HEK293 (cell line): ENCODE data around the gene DUSP19.

Experiments used
- CTCF ChIA-PET: fragments of 350-600 bp; formaldehyde crosslinking; extraction: SDS; loops from one replicate; lab custom pipeline; 2021; ENCODE audit warnings: antibody characterized with exemption; lab: Yijun Ruan, JAX
- POLR2A ChIA-PET: fragments of 300-600 bp; formaldehyde crosslinking; extraction: SDS; loops from one replicate; lab custom pipeline; 2020; ENCODE audit warnings: antibody characterized with exemption, inconsistent platforms; lab: Yijun Ruan, JAX
- H3K27ac ChIP-seq: fragments of 200-500 bp; sonication (Bioruptor generic); 2 replicates; pipeline ENCODE4 v1.5.1; 2014; ENCODE audit warnings: low read depth, low read length, control low read depth, inconsistent platforms; ENCODE audit errors: extremely low read depth
- H3K36me3 ChIP-seq, 2 experiments: fragments of 200-500 bp in 1 of 2; sonication (Bioruptor generic) in 1 of 2; 1 replicate in 1 of 2; 2 replicates in 1 of 2; pipeline ENCODE4 v1.5.1; 2014 to 2017; ENCODE audit warnings: inconsistent platforms in 2 of 2, low read length in 2 of 2; ENCODE audit not compliant: control insufficient read depth in 2 of 2, insufficient read depth in 1 of 2
- H3K4me1 ChIP-seq: fragments of 200-500 bp; sonication (Bioruptor generic); 2 replicates; pipeline ENCODE4 v1.5.1; 2014; ENCODE audit warnings: mild to moderate bottlenecking, low read length, inconsistent platforms; ENCODE audit not compliant: control insufficient read depth, insufficient read depth
- H3K4me3 ChIP-seq: 2 replicates; pipeline ENCODE4 v1.5.1; 2011; ENCODE audit warnings: low read depth, mild to moderate bottlenecking, control low read depth, low read length, moderate library complexity
- H3K9me3 ChIP-seq: fragments of 200-500 bp; sonication (Bioruptor generic); 2 replicates; pipeline ENCODE4 v1.5.1; 2014; ENCODE audit warnings: low read depth, low read length, inconsistent platforms; ENCODE audit not compliant: control insufficient read depth, insufficient read depth
- HOXC10 ChIP-seq: sonication (generic); formaldehyde crosslinking; IDR thresholded peaks from 2 replicates; pipeline ENCODE4 v1.8.1; 2023; ENCODE audit warnings: mild to moderate bottlenecking, missing genetic modification reagents
- HOXD13 ChIP-seq: sonication (generic); formaldehyde crosslinking; IDR thresholded peaks from 2 replicates; pipeline ENCODE4 v1.8.0; 2022; ENCODE audit warnings: missing genetic modification reagents, borderline replicate concordance
- IKZF3 ChIP-seq: fragments of 450-650 bp; IDR thresholded peaks from 2 replicates; pipeline ENCODE4 v1.5.0; 2018; ENCODE audit warnings: missing biosample characterization, mild to moderate bottlenecking, missing genetic modification characterization, moderate library complexity
- PRDM2 ChIP-seq: fragments of 450-650 bp; formaldehyde crosslinking; IDR thresholded peaks from 2 replicates; pipeline ENCODE4 v1.5.1; 2016; ENCODE audit warnings: missing biosample characterization, missing genetic modification characterization, borderline replicate concordance
- TCF7L2 ChIP-seq: IDR thresholded peaks from 2 replicates; pipeline ENCODE4 v1.6.1; 2011; ENCODE audit warnings: low read depth, mild to moderate bottlenecking, inconsistent platforms, low read length, moderate library complexity, borderline replicate concordance
- ZBTB26 ChIP-seq: fragments of 450-650 bp; formaldehyde crosslinking; optimal IDR thresholded peaks from 2 replicates; pipeline ENCODE3; 2016; ENCODE audit warnings: missing biosample characterization, mild to moderate bottlenecking, missing genetic modification characterization
- ZFP37 ChIP-seq: fragments of 450-650 bp; formaldehyde crosslinking; IDR thresholded peaks from 2 replicates; pipeline ENCODE4 v1.5.1; 2016; ENCODE audit warnings: missing biosample characterization, missing genetic modification characterization
- ZFP69B ChIP-seq: fragments of 450-650 bp; formaldehyde crosslinking; IDR thresholded peaks from 2 replicates; pipeline ENCODE4 v1.5.1; 2016; ENCODE audit warnings: missing biosample characterization, missing genetic modification characterization
- ZNF114 ChIP-seq: fragments of 450-650 bp; formaldehyde crosslinking; IDR thresholded peaks from 2 replicates; pipeline ENCODE4 v1.5.0; 2017; ENCODE audit warnings: missing biosample characterization, missing genetic modification characterization
- ZNF174 ChIP-seq: fragments of 450-650 bp; formaldehyde crosslinking; IDR thresholded peaks from 2 replicates; pipeline ENCODE4 v1.5.0; 2017; ENCODE audit warnings: missing biosample characterization, mild to moderate bottlenecking, missing genetic modification characterization
- ZNF530 ChIP-seq: fragments of 450-650 bp; formaldehyde crosslinking; IDR thresholded peaks from 2 replicates; pipeline ENCODE4 v1.5.1; 2016; ENCODE audit warnings: low read depth, missing biosample characterization, missing genetic modification characterization
- ZNF561 ChIP-seq: fragments of 450-650 bp; IDR thresholded peaks from 2 replicates; pipeline ENCODE4 v1.5.1; 2018; ENCODE audit warnings: missing biosample characterization, missing genetic modification characterization, borderline replicate concordance
- ZNF660 ChIP-seq: fragments of 450-650 bp; IDR thresholded peaks from 2 replicates; pipeline ENCODE4 v1.5.1; 2018; ENCODE audit warnings: missing biosample characterization, mild to moderate bottlenecking, missing genetic modification characterization
- TF ChIP-seq, protein P1 (sequence below): fragments of 450-650 bp; formaldehyde crosslinking; IDR thresholded peaks from 2 replicates; pipeline ENCODE4 v1.5.1; 2017; ENCODE audit warnings: missing biosample characterization, missing genetic modification characterization
- TF ChIP-seq, protein P2 (sequence below): fragments of 450-650 bp; formaldehyde crosslinking; IDR thresholded peaks from 2 replicates; pipeline ENCODE4 v1.5.1; 2017; ENCODE audit warnings: missing biosample characterization, missing genetic modification characterization
- TF ChIP-seq, protein P3 (sequence below): fragments of 450-650 bp; formaldehyde crosslinking; IDR thresholded peaks from 2 replicates; pipeline ENCODE4 v1.5.1; 2016; ENCODE audit warnings: missing biosample characterization, missing genetic modification characterization
- TF ChIP-seq, protein P4 (sequence below): fragments of 450-650 bp; IDR thresholded peaks from 2 replicates; pipeline ENCODE4 v1.5.1; 2018; ENCODE audit warnings: missing biosample characterization, mild to moderate bottlenecking, missing genetic modification characterization

The DUSP19 gene

GRCh38 chr2:183037074-183037552 lies 41.4 kb upstream of the DUSP19 start (continued):
- no peak for TF ChIP-seq IKZF3 (tag by site-specific recombination)
- TF ChIP-seq, protein P1, sequence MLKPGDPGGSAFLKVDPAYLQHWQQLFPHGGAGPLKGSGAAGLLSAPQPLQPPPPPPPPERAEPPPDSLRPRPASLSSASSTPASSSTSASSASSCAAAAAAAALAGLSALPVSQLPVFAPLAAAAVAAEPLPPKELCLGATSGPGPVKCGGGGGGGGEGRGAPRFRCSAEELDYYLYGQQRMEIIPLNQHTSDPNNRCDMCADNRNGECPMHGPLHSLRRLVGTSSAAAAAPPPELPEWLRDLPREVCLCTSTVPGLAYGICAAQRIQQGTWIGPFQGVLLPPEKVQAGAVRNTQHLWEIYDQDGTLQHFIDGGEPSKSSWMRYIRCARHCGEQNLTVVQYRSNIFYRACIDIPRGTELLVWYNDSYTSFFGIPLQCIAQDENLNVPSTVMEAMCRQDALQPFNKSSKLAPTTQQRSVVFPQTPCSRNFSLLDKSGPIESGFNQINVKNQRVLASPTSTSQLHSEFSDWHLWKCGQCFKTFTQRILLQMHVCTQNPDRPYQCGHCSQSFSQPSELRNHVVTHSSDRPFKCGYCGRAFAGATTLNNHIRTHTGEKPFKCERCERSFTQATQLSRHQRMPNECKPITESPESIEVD (tag by site-specific recombination), result peak; percentile 50
- TF ChIP-seq, protein P2, sequence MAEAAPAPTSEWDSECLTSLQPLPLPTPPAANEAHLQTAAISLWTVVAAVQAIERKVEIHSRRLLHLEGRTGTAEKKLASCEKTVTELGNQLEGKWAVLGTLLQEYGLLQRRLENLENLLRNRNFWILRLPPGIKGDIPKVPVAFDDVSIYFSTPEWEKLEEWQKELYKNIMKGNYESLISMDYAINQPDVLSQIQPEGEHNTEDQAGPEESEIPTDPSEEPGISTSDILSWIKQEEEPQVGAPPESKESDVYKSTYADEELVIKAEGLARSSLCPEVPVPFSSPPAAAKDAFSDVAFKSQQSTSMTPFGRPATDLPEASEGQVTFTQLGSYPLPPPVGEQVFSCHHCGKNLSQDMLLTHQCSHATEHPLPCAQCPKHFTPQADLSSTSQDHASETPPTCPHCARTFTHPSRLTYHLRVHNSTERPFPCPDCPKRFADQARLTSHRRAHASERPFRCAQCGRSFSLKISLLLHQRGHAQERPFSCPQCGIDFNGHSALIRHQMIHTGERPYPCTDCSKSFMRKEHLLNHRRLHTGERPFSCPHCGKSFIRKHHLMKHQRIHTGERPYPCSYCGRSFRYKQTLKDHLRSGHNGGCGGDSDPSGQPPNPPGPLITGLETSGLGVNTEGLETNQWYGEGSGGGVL, result peak; percentile 71; the same call in 1 of the 2 replicates

- POLR2A ChIA-PET, result interaction anchor here (0.9 kb wide), 1 partner anchor 28 kb away, joined by 4 read pairs; no protein-coding TSS in a partner anchor
- CTCF ChIA-PET, result interaction anchor here (1.0 kb wide), 1 partner anchor 12 kb away, joined by 4 read pairs; no protein-coding TSS in a partner anchor
- Histone ChIP-seq H3K36me3 (no peaks in the 10 kb centered on the region), H3K4me3 (peak overlapping the region; percentile 91), H3K4me1 (0 out of 2 replicates have a peak, but pooled peaks cover 3% of the 10 kb centered on the region), H3K27ac (peak overlapping the region; percentile 95), H3K9me3 (no peaks in the 10 kb centered on the region)
- TF ChIP-seq ZFP37 (no peak), ZNF530 (tag by site-specific recombination) (no peak), ZFP69B (tag by site-specific recombination) (peak; percentile 93), HOXD13 (no peak), PRDM2 (tag by site-specific recombination) (no peak), HOXC10 (CRISPR knock-in tag) (no peak; the same call in 1 of the 2 replicates), ZNF114 (tag by site-specific recombination) (no peak), ZNF660 (no peak), TCF7L2 (no peak), ZNF561 (no peak), ZBTB26 (tag by site-specific recombination) (peak; percentile 77), ZNF174 (tag by site-specific recombination) (no peak)
- TF ChIP-seq, protein P3, sequence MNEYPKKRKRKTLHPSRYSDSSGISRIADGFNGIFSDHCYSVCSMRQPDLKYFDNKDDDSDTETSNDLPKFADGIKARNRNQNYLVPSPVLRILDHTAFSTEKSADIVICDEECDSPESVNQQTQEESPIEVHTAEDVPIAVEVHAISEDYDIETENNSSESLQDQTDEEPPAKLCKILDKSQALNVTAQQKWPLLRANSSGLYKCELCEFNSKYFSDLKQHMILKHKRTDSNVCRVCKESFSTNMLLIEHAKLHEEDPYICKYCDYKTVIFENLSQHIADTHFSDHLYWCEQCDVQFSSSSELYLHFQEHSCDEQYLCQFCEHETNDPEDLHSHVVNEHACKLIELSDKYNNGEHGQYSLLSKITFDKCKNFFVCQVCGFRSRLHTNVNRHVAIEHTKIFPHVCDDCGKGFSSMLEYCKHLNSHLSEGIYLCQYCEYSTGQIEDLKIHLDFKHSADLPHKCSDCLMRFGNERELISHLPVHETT (tag by site-specific recombination), result no peak
- TF ChIP-seq, protein P4, sequence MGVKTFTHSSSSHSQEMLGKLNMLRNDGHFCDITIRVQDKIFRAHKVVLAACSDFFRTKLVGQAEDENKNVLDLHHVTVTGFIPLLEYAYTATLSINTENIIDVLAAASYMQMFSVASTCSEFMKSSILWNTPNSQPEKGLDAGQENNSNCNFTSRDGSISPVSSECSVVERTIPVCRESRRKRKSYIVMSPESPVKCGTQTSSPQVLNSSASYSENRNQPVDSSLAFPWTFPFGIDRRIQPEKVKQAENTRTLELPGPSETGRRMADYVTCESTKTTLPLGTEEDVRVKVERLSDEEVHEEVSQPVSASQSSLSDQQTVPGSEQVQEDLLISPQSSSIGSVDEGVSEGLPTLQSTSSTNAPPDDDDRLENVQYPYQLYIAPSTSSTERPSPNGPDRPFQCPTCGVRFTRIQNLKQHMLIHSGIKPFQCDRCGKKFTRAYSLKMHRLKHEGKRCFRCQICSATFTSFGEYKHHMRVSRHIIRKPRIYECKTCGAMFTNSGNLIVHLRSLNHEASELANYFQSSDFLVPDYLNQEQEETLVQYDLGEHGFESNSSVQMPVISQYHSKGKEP, result no peak
Measured at GRCh38 chr2:183037553-183038340, 40.8 kb upstream of the DUSP19 start.
